Parathyroid adenoma (tissue), 2 donors: ENCODE data around the gene KCNQ1.

Experiments used
- H2AFZ ChIP-seq: fragments of 300-600 bp; sonication (generic); one replicate; pipeline ENCODE4 v1.7.0; 2017; ENCODE audit warnings: antibody characterized with exemption, mild to moderate bottlenecking
- H3K27ac ChIP-seq: fragments of 300-600 bp; sonication (generic); one replicate; pipeline ENCODE4 v1.7.0; 2017
- H3K27me3 ChIP-seq: fragments of 300-600 bp; sonication (generic); one replicate; pipeline ENCODE4 v1.7.0; 2017; ENCODE audit warnings: low read length; ENCODE audit not compliant: control insufficient read depth, insufficient read depth
- H3K36me3 ChIP-seq: fragments of 300-600 bp; sonication (generic); one replicate; pipeline ENCODE4 v1.7.0; 2017; ENCODE audit warnings: low read length; ENCODE audit not compliant: control insufficient read depth, insufficient read depth
- H3K4me1 ChIP-seq: fragments of 300-600 bp; sonication (generic); one replicate; pipeline ENCODE4 v1.7.0; 2017; ENCODE audit warnings: control low read depth
- H3K4me2 ChIP-seq: fragments of 300-600 bp; sonication (generic); one replicate; pipeline ENCODE4 v1.7.0; 2017; ENCODE audit warnings: low read length
- H3K4me3 ChIP-seq: fragments of 300-600 bp; sonication (generic); one replicate; pipeline ENCODE4 v1.7.0; 2017; ENCODE audit warnings: low read depth, low read length
- H3K79me2 ChIP-seq: fragments of 300-600 bp; sonication (generic); one replicate; pipeline ENCODE4 v1.7.0; 2017; ENCODE audit warnings: control low read depth
- H3K9ac ChIP-seq: fragments of 300-600 bp; sonication (generic); one replicate; pipeline ENCODE4 v1.7.0; 2017; ENCODE audit warnings: mild to moderate bottlenecking
- H3K9me3 ChIP-seq: fragments of 300-600 bp; sonication (generic); one replicate; pipeline ENCODE4 v1.7.0; 2017; ENCODE audit warnings: low read length; ENCODE audit not compliant: control insufficient read depth
- TF ChIP-seq, protein P1 (sequence below): fragments of 300-600 bp; sonication (generic); IDR thresholded peaks from one replicate; pipeline ENCODE4 v1.7.0; 2017; ENCODE audit warnings: antibody characterized with exemption, mild to moderate bottlenecking
- donor health status: primary hyperparathyroidism.

KCNQ1 gene

GRCh38 chr11:2816523-2816922, 371.7 kb downstream of the KCNQ1 start:
- Histone ChIP-seq H3K4me2 (no peak overlapping the region), H3K4me3 (no peak overlapping the region), H3K36me3 (no peaks in the 10 kb centered on the region), H3K4me1 (no peaks in the 10 kb centered on the region), H3K9me3 (no peaks in the 10 kb centered on the region), H3K27ac (no peak overlapping the region), H3K9ac (no peak overlapping the region), H3K79me2 (no peaks in the 10 kb centered on the region), H2AFZ (no peak overlapping the region), H3K27me3 (no peaks in the 10 kb centered on the region)
- TF ChIP-seq, protein P1, sequence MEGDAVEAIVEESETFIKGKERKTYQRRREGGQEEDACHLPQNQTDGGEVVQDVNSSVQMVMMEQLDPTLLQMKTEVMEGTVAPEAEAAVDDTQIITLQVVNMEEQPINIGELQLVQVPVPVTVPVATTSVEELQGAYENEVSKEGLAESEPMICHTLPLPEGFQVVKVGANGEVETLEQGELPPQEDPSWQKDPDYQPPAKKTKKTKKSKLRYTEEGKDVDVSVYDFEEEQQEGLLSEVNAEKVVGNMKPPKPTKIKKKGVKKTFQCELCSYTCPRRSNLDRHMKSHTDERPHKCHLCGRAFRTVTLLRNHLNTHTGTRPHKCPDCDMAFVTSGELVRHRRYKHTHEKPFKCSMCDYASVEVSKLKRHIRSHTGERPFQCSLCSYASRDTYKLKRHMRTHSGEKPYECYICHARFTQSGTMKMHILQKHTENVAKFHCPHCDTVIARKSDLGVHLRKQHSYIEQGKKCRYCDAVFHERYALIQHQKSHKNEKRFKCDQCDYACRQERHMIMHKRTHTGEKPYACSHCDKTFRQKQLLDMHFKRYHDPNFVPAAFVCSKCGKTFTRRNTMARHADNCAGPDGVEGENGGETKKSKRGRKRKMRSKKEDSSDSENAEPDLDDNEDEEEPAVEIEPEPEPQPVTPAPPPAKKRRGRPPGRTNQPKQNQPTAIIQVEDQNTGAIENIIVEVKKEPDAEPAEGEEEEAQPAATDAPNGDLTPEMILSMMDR, result no peak

DNA sequence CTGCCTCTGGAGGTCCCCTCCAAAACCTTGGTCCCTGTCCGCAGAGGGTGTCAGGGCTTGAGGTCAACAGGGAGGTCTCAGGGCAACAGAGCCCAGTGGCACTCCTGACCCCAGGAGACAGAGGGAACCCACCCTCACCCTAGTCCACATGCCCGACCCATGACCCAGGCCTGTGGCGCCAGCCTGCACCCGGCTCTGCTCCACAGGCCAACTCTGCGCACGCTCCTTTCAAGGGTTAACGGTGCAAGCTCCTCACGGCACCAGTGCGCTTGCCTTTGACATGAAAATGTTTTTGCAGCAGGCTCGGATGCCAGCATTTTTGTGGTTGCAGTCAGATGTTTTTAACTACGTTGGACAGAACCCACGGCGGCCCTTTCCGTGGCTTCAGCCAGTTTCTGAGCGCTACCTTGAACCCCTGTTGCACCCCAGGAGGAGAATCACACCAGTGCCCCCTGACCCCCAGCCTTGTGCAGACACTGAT, 372.2 kb downstream of the KCNQ1 start:
- no peak overlapping the region for H2AFZ ChIP-seq
- H3K36me3 ChIP-seq, result no peaks in the 10 kb centered on the region
- H3K4me3 ChIP-seq, result no peak overlapping the region
- H3K9ac ChIP-seq, result no peak overlapping the region
- TF ChIP-seq, protein P1, result no peak
- no peaks in the 10 kb centered on the region for H3K4me1 ChIP-seq
- no peaks in the 10 kb centered on the region for H3K27me3 ChIP-seq
- no peak overlapping the region for H3K4me2 ChIP-seq
- H3K79me2 ChIP-seq, result no peaks in the 10 kb centered on the region
- H3K27ac ChIP-seq, result no peak overlapping the region
- H3K9me3 ChIP-seq, result no peaks in the 10 kb centered on the region

GRCh38 chr11:2817431-2817830, 372.6 kb downstream of the KCNQ1 start:
- Histone ChIP-seq H3K79me2 (no peaks in the 10 kb centered on the region), H3K4me3 (no peak overlapping the region), H3K9ac (no peak overlapping the region), H3K4me1 (no peaks in the 10 kb centered on the region), H3K27ac (no peak overlapping the region), H3K36me3 (no peaks in the 10 kb centered on the region), H3K9me3 (no peaks in the 10 kb centered on the region), H3K27me3 (no peaks in the 10 kb centered on the region), H2AFZ (no peak overlapping the region), H3K4me2 (no peak overlapping the region)
- TF ChIP-seq, protein P1, result no peak

- TF ChIP-seq, protein P1, result no peak
- Histone ChIP-seq H3K4me3 (no peak overlapping the region), H3K27me3 (no peaks in the 10 kb centered on the region), H3K9me3 (no peaks in the 10 kb centered on the region), H3K4me1 (no peaks in the 10 kb centered on the region), H3K9ac (no peak overlapping the region), H3K27ac (no peak overlapping the region), H3K36me3 (no peaks in the 10 kb centered on the region), H3K79me2 (no peaks in the 10 kb centered on the region), H2AFZ (no peak overlapping the region), H3K4me2 (no peak overlapping the region)
Observed at GRCh38 chr11:2818021-2818420, 373.2 kb downstream of the KCNQ1 start.

GRCh38 chr11:2818503-2818902, 373.7 kb downstream of the KCNQ1 start:
- H3K27me3 ChIP-seq, result no peaks in the 10 kb centered on the region
- H3K4me1 ChIP-seq, result no peaks in the 10 kb centered on the region

More at GRCh38 chr11:2818503-2818902, 373.7 kb downstream of the KCNQ1 start:
- Histone ChIP-seq H3K79me2 (no peaks in the 10 kb centered on the region), H3K9ac (no peak overlapping the region), H3K4me2 (no peak overlapping the region), H3K36me3 (no peaks in the 10 kb centered on the region), H3K9me3 (no peaks in the 10 kb centered on the region), H2AFZ (no peak overlapping the region), H3K27ac (no peak overlapping the region), H3K4me3 (no peak overlapping the region)
- TF ChIP-seq, protein P1, result no peak
